GM21447 (cell line): ENCODE results near the gene C6orf62.
"Not testable (repeated sequence)": the region's sequence is repeated elsewhere in the genome, so short reads cannot be mapped to it uniquely, and the experiment has no call there.

Source experiments
- ATAC-seq: cut with Tn5 transposase; IDR thresholded peaks from one replicate; pipeline ENCODE4 v1.9.1; 2021; ENCODE audit not compliant: unreplicated experiment

Gene C6orf62

DNA sequence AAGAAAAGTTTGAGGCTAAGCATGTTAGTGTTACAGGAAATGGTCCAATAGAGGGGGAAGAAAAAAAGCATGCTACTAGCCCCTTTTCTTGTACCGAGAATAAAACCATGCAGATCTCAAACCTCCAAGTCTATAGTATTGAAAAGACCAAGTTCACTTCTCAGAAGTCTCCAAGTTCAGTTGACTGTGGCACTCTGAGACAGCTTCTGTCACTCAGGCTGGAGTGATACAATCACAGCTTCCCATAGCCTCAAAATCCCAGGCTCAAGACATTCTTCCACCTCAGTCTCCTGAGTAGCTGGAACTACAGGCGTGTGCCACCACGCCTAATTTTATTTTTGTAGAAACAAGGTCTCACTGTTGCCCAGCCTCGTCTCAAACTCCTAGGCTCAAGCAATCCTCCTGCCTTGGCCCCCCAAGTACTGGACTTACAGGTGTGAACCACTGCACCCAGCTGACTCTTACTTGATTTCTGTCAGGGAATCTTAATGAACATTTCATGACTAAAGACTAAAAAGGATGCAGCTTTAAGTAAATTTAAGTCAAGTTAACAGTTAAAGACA, 16.2 kb downstream of the C6orf62 start:
- no peak for ATAC-seq

DNA sequence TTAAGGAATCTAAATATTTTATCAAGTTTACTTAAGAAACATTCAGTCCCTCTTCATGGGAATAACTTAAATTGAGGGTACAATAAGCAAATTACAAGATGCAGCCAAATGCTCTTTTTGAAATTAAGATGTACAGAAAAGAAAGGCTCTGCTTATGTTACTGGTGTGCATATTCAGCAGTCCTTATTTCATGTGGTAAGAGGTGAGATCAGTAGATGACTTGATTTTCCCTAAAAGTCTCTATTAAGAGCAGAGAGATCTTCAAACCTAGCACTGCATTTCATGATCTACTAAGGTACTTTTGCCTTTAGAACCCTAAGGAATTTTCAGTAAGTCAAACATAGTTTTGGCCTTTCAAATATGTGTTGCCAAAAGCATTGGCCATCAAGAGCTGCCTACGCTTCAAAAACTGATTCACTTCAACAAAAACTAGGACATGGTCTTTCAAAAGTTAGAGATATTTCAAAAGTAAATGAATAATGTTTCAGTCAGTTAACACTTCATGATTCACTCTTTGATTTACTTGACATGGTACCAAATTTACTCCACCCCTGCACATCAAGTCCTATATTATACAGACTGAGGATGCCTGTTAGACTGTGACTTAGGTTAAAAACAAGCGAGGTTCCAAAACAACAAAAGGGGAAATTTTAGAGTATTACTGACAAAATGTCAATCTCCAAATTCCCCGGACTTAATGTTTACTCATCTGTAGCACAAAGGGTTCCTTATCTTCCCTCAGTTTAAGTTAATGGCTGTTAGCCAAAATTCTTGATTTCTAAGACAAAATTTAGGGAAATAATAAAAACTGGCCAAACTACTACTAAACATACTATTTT, 19.2 kb downstream of the C6orf62 start:
- no peak for ATAC-seq

DNA sequence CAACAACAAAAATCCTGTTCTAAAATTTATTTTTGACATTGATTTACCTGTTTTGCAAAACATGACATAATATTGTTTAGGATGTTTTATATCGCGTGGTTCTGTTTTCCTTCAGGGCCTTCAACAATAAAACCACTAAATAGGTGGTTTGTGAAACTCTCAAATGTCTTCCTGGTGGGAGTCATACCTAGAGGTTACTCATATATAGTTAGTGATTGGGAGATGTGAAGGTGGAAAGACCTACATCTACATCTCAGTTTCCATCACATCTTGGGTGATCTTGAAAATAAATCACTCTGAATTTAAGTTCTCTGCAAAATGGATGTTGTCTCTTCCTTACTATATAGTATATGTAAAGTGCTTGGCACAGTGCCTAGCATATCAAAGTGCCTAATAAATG, 22.9 kb downstream of the C6orf62 start:
- no peak for ATAC-seq

DNA sequence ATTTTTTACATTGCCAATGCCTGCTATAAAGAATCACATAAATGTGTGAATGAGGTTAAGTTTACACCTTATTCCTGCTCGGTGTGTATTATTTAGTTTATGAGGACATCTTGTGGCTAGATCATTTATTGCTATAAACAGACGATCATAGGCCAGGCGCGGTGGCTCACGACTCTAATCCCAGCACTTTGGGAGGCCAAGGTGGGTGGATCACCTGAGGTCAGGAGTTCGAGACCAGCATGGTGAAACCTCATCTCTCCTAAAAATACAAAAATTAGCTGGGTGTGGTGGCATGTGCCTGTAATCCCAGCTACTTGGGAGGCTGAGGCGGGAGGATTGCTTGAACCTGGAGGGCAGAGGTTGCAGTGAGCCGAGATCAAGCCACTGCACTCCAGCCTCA, 23.3 kb downstream of the C6orf62 start:
- ATAC-seq = peak; percentile 67

DNA sequence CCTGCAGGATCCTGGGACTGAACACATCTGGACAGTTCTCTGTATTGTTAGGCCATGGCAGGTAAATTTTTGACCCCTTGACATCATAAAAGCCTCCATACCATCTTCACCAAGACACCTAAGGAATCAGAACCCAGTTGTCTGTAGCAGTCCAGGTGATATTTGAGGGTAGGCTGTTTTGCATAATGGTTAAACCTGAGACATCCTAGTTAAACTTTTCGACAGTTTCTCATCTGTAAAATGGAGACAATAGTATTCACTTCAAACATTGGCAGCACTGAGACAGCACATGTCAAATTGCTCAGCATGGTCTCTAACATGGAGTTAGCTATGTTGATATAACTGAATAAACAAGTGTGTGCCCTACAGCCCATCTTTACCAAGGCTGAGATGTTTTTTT, 24.8 kb downstream of the C6orf62 start:
- no peak for ATAC-seq

DNA sequence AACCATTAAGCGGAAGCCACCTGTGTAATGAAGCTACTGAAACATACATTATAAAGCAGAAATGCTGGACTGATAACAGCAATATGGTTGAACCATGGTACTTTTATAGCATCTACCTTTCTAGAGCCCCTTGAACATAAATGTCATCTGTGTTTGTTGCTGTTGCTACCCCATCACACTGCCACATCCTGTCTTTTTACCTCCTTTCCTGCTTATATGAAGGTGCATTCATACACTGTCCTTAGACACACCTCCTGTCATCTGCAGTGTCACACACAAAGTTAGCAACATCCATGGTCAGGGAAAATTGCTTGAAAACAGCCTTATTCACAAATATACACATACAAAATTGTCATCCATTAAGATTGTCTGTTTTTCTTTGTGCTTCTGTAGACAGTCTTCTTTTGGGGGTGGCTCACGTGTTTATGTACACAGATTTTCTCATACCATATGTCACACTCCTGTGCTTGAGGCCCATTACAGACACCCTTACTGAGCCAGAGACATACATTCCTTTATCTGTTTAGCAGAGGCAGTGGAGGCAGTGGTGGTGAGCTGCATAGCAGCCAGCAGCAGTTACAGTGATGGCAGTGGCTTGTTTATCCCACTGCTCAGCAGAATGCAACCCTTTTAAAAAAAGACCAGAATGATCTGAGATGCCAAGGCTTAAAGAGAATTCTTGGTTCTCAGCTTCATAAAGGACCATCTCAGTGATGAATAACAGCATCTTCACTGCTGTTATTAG, 25.9 kb downstream of the C6orf62 start:
- ATAC-seq = no peak

DNA sequence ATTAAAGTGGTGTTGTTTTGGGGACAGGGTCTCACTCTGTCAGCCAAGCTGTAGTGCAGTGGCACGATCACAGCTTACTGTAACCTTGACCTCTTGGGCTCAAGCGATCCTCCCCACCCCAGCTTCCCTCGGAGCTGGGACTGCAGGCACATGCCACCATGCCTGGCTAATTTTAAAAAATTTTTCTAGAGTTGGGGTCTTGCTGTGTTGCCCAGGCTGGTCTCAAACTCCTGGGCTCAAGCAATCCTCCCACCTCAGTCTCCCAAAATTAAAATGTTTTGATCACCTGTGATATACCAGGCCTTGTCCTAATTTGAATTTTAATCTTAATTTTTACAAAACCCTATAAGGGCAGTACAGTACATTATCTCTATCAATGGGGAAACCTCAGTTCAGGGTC, 26.5 kb downstream of the C6orf62 start:
- ATAC-seq = no peak

DNA sequence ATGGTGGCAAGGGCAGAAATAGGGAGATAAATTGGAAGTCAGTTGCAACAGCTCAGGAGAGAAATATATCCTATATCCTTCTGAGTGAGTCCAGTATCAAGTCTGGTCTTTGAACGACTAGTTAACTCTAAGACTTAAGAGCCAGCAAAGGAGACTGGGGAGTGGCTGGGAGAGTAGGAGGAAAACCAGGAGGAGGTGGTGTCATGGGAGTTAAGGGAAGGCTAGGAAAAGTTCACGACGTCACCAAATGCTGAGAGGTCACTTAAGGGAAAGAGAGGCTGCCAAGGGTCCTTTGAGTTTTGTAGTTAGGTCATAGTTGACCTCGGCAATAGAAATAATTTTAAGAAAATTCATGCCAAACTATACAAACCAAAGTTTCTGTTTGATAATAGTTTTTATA, 27.0 kb downstream of the C6orf62 start:
- no peak for ATAC-seq

DNA sequence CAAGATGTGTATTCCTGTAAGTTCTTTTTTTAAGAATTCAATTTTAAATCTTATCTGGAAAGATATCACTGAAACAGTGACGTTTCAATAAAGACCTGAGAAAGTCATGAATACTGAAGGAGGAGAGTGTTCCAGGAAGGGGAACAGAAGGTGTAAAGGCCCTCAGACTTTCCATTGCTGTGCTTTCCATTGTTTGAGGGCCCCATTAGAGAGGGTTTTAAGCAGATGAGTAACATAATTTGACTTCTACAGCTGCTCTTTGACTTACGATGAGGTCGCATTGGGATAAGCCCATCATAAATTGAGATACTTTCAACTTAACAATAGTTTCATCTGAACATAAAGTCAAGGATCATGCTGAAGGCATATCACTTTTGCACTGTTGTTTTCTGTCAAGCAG, 27.4 kb downstream of the C6orf62 start:
- no peak for ATAC-seq

DNA sequence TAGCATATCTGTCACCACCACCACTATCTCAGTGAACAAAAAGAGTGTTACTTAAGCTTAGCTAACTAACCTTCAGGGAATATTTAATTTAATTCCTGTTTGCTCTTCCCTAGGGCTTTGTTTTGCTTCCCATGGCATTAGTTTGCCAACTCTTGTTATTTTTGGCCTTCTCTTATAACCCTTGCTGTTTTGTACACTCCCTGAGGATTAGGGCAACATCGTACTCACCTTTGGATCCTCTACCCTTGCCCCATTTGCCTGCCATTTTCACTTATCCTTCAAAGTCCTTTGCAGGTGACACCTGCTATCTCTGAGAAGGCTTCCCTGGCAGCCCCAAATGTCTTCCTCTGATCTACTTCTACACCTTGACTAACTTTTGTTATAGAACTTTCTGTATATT, 28.4 kb downstream of the C6orf62 start:
- ATAC-seq = no peak

DNA sequence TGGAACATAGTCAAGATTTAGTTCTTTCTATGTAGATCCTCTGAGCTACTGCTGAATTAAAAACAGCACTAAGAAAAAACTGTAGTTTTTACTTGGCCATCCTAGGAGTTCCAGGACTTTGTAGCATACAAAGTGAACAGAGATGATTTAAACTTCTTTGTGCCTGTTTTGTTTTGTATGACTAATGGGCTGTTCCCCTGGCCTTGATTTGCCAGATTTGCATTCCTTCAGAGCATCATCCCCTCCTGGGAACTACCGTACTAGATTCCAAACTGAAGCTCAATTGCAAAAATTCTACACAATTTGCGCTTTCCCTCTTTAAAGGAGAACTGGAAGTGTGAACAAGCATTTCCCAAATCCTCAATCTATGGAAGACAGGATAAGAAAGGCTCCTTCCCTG, 29.0 kb downstream of the C6orf62 start:
- ATAC-seq = no peak

DNA sequence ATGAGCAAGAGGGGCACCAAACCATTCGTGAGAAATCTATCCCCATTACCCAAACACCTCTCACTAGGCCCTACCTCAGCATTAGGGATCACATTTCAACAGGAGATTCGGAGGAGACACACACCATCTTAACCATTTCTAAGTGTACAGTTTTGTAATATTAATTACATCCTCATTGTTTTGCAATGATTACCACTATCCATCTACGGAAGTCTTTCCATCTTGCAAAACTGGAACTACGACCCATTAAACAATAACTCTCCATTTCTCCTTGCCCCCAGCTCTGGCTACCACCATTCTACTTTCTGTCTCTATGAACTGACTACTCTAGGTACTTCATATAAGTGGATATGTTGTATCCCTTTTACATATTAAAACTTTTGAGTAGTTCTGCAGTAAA, 32.0 kb downstream of the C6orf62 start:
- ATAC-seq = no peak

DNA sequence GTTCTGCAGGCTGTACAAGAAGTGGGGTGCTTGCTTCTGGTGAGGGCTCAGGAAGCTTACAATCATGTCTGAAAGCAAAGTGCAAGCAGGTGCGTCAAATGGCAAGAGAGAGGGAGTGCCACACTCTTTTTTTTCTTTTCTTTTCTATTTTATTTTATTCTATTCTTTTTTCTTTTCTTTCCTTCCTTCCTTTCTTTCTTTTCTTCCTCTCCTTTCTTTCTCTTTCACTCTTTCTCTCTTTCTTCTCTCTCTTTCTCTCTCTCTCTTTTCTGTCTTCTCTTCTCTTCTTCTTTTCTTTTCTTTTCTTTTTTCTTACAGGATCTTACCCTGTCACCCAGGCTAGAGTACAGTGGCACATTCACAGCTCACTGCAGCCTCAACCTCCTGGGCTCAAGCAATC, 32.5 kb downstream of the C6orf62 start:
- no peak for ATAC-seq

DNA sequence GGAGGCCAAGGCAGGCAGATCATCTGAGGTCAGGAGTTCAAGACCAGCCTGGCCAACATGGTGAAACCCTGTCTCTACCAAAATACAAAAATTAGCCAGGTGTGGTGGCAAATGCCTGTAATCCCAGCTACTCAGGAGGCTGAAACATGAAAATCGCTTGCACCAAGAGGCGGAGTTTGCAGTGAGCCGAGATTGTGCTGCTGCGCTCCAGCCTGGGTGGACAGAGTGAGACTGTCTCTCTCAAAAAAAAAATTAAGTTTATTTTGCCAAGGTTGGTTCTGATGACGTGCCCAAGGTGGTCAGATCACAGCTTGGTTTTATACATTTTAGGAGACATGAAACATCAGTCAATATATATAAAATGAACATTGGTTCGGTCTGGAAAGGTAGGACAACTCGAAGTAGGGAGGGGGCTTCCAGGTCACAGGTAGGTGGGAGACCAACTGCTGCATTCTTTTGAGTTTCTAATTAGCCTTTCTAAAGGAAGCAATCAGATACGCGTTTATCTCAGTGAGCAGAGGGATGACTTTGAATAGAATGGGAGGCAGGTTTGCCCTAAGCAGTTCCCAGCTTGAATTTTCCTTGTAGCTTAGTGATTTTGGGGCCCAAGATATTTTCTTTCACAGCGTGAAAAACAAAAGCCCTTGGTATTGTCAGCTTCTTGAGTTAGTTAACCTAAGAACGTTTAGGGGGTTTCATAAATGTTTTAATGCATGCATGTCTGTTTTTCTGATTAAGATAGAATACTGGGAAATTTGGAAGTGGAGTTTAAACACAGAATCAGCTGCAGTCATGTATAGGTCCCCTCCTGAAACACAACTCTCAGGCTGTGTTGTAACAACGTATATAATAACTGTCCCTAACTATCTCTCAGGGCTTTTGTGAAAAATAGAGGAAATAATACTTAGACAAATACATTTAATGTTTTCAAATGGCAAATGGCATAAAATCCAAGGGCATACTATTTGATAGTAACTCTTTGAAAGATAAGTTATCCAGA, 35.4 kb downstream of the C6orf62 start:
- no peak for ATAC-seq

DNA sequence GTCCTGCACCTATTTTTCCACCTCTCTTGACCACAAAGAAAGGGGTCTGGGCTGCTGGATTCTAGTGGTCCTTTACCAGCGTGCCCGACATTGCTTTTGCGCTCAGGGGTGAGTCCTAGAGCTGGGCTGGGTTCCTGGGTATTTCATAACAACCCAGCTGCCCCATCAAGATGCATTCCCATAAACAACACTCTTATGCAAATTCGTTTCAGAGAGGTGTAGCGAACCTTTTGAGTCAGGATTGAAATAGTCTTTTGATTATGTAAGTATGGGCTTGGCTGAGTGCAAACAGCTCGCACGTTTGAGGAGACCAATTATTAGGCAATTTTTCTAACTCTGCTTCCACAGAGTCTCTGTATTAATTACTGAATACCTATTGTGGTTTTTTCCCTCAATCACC, 38.4 kb downstream of the C6orf62 start:
- ATAC-seq = no peak

DNA sequence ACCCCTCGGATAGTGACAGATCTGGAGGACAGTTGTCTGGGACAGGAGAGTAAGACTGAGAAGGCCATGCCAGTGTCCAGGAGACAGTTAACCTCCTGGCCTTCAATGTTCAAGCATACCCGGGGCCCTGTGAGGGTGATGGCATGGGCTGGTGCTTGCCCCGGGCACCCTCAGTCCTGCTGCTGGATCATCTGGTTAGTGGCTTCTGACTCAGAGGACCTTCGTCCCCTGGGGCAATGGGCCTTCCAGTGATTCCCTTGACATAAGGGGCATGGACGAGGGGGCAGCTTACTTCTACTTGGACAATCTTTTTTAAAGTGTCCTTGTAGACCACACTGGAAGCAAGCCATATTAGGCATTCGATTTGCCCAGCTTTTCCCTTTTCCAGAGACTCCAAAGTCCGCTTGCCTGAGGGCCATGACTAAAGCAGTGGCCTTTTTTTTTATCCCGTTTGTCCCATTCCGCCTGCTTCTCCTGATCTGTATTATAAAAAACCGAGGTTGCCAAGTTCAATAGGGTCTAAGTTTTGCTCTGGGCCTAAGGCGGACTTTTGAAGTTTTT, 40.1 kb downstream of the C6orf62 start:
- ATAC-seq = not testable (repeated sequence)

DNA sequence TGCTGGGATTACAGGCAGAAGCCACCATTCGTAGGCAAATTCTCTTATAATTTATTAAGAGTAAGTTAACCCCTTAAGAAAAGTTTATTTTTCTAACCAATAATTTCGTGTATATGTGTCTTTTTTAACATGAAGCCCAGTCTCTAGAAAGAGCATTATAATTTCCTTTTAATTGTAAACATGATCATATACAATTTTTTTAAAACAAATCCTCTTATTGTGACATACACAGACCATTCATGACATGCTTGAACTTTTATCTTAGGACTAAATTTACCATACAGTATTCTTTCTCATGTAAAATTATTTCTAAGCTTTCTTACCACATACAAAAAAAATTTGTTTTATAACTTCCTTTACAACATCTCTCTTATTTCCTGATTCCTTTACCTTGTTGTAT, 45.3 kb downstream of the C6orf62 start:
- ATAC-seq = no peak

DNA sequence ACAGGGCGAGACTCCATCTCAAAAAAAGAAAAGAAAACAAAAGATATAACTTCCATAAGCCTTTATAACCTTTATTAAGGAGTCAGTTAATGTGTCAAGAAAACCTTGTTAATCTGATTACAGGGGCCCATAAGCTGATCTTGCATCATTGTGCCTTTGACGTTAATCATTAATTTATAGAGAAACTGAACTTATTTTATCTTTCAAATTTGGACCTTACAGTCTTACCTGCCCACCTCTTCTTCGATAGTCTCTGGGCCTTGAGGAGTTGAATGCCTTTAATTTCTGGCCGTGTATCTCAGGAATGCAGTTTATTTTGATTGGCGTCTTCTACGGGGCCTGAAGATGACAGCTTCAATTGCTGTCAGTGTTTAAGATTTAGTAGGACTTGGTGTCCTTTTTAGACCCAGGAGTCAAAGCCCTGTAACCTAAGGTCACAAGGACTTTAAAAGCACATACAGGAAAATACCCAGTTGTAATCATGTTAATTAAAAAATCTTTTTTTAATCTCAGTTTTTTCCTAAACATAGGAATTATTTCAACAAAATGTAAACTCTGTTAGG, 46.3 kb downstream of the C6orf62 start:
- ATAC-seq = no peak

DNA sequence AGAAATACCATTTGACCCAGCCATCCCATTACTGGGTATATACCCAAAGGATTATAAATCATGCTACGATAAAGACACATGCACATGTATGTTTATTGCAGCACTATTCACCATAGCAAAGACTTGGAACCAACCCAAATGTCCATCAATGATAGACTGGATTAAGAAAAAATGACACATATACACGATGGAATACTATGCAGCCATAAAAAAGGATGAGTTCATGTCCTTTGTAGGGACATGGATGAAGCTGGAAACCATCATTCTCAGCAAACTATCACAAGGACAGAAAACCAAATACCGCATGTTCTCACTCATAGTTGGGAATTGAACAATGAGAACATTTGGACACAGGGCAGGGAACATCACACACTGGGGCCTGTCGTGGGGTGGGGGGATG, 47.9 kb downstream of the C6orf62 start:
- not testable (repeated sequence) for ATAC-seq

DNA sequence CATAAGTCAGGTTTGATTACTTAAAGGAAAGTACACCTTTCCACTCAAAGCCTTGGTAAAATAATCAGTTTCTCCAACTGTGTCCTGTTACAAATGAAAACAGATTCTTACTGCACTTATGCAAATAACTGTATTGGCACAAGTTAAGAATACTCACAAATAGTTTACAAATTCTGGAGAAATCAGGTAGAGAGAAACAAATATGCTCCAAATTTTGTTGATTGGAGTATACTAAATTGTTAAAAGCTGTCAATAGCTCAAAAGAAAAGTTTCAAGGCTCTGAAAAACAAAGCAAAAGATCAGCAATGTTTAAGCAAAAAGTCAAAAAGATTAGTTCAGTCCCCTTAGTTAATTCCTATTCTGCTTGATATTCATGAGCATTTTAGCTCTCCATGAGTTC, 48.5 kb downstream of the C6orf62 start:
- not testable (repeated sequence) for ATAC-seq
